Measurements from ENCODE around the gene F11R.
"Not testable (repeated sequence)": the region's sequence is repeated elsewhere in the genome, so short reads cannot be mapped to it uniquely, and the experiment has no call there.

Gene F11R

GRCh38 chr1:161044908-161045735 is 24.2 kb upstream of the F11R start:
- in situ Hi-C loops (cut with MboI; ENCODE audit: low sequenced_read_pairs), result no loop called here

- in situ Hi-C loops (cut with MboI; ENCODE audit: low sequenced_read_pairs), result no loop called here
Observed at GRCh38 chr1:161044535-161044907, 23.6 kb upstream of the F11R start.

- in situ Hi-C loops (cut with MboI; ENCODE audit: low sequenced_read_pairs), result no loop called here
Observed at GRCh38 chr1:161039546-161039945, 18.6 kb upstream of the F11R start.

GRCh38 chr1:161039154-161039545 is 18.2 kb upstream of the F11R start:
- in situ Hi-C loops (cut with MboI; ENCODE audit: low sequenced_read_pairs), result no loop called here

GRCh38 chr1:161038523-161039153 is 17.7 kb upstream of the F11R start, which contains the start of gene TSTD1:
TSS of gene TSTD1 (minus strand) at chr1:161038964. CDS start at chr1:161038889, 75 bp downstream.
- in situ Hi-C loops (cut with MboI; ENCODE audit: low sequenced_read_pairs), result no loop called here

- in situ Hi-C loops (cut with MboI; ENCODE audit: low sequenced_read_pairs), result no loop called here
Observed at GRCh38 chr1:161037661-161038522, 16.9 kb upstream of the F11R start.

GRCh38 chr1:161033751-161034150 is 12.8 kb upstream of the F11R start:
- in situ Hi-C loops (cut with MboI; ENCODE audit: low sequenced_read_pairs), result no loop called here

- in situ Hi-C loops (cut with MboI; ENCODE audit: low sequenced_read_pairs), result no loop called here
Observed at GRCh38 chr1:161032409-161032808, 11.5 kb upstream of the F11R start.

- in situ Hi-C loops (cut with MboI; ENCODE audit: low sequenced_read_pairs), result no loop called here
Observed at GRCh38 chr1:161031874-161032273, 10.9 kb upstream of the F11R start.

- in situ Hi-C loops (cut with MboI; ENCODE audit: low sequenced_read_pairs), result not testable (repeated sequence)
Observed at GRCh38 chr1:161029466-161029865, 8.5 kb upstream of the F11R start.

GRCh38 chr1:161026954-161027353 is 6.0 kb upstream of the F11R start:
- in situ Hi-C loops (cut with MboI; ENCODE audit: low sequenced_read_pairs), result not testable (repeated sequence)

GRCh38 chr1:161022432-161022831 is 1.5 kb upstream of the F11R start:
- in situ Hi-C loops (cut with MboI; ENCODE audit: low sequenced_read_pairs), result not testable (repeated sequence)

- in situ Hi-C loops (cut with MboI; ENCODE audit: low sequenced_read_pairs), result no loop called here
Observed at GRCh38 chr1:161021970-161022353, 1.0 kb upstream of the F11R start.

GRCh38 chr1:161021165-161021969 is 415 bp upstream of the F11R start:
- in situ Hi-C loops (cut with MboI; ENCODE audit: low sequenced_read_pairs), result no loop called here

GRCh38 chr1:161019751-161020495 is 1.0 kb downstream of the F11R start:
- in situ Hi-C loops (cut with MboI; ENCODE audit: low sequenced_read_pairs), result no loop called here

GRCh38 chr1:161019111-161019660 is 1.8 kb downstream of the F11R start:
- in situ Hi-C loops (cut with MboI; ENCODE audit: low sequenced_read_pairs), result not testable (repeated sequence)

- in situ Hi-C loops (cut with MboI; ENCODE audit: low sequenced_read_pairs), result no loop called here
Observed at GRCh38 chr1:161018631-161018930, 2.4 kb downstream of the F11R start.

GRCh38 chr1:161017756-161018630 is 3.0 kb downstream of the F11R start:
- in situ Hi-C loops (cut with MboI; ENCODE audit: low sequenced_read_pairs), result no loop called here

GRCh38 chr1:161017181-161017580 is 3.8 kb downstream of the F11R start:
- in situ Hi-C loops (cut with MboI; ENCODE audit: low sequenced_read_pairs), result not testable (repeated sequence)
